ENCODE data around the gene GNA14. TPM values are rescaled to one million over a fixed set of nuclear protein-coding genes. Genes with fewer than 3 reads are reported as not detected.
A peak's percentile ranks its signal among the peaks of the same experiment; 100 is the strongest.
"Not testable (repeated sequence)": the region's sequence is repeated elsewhere in the genome, so short reads cannot be mapped to it uniquely, and the experiment has no call there.

Gene GNA14
- polyA plus RNA-seq (2013, experiment 1 of 2; ENCODE audit: insufficient read length): 0.26 TPM
- polyA plus RNA-seq (2013, experiment 2 of 2; ENCODE audit: insufficient read length): 0.39 TPM

DNA sequence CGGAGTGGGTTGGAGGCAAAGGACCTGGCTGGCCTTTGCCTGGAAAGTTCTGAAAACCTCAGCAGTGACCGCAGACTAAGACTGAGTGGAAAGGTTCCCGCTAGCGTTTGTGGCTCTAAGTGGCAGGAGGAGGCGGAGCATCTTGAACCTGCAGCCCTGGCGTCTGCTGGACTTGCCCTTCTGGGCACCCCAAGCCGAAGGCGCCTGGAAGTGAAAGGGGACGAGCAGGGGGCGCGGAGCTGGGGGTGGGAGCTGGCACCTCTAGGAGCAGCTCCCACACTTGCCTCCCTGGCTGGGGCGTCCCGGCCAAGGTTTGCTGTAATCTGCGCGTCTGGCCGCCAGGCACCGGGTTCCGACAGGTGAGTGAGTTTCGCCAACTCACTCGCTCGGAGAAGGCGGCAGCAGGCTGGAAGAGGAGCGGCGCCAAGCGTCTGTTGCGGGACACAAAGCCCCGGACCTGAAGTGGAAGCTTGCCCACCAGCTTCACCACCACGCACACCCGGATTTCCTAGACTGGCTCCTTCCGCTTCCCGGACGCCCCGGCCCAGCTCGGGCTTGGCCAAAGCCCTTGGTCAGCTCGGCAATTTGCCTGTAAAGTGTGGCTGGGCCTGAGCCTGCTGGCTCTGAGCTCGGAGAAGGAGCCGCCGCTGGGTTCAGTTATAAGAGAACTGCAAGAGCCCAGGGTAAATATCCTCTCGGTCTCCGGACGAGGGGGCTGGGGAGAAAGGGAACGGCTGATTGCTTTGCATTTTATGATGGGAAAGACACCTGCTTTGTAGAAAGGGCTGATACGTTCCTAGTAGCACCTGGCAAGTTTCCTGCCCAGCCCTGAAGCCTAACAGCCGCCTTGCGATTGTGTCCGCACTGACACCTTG is at the start of gene GNA14:
Gene GNA14, minus strand, starts transcription at position 89 of the 875 bp plus-strand sequence. CDS start 529 bp downstream, outside the sequence.
- no peak for DNase-seq

DNA sequence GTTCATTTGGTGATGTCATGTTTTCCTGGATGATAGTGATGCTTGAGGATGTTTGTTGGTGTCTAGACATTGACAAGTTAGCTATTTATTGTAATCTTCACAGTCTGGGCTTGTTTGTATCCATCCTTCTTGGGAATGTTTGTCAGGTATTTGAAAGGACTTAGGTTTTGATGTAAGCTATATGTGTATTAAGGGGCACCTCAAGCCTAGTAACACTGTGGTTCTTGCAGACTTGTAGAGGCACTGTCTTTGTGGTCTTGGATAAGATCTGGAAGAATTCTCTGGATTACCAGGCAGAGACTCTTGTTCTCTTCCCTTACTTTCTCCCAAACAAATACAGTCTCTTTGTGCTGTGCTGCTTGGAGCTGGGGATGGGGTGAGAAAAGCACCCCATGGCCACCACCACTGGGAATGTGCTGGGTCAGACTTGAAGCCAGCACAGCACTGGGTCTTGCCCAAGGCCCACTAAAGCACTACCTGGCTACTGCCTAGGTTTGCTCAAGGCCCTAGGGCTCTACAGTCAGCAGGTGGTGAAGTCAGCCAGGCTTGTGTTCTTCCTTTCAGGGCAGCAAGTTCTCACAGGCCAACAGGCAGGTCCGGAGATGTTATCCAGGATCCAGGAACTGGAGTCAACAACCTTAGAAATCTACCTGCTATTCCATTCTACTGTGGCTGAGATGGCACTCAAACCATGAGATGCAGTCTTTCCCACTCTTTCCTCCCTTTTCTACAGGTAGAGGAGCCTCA is 49.3 kb upstream of the GNA14 start:
- no peak for DNase-seq

DNA sequence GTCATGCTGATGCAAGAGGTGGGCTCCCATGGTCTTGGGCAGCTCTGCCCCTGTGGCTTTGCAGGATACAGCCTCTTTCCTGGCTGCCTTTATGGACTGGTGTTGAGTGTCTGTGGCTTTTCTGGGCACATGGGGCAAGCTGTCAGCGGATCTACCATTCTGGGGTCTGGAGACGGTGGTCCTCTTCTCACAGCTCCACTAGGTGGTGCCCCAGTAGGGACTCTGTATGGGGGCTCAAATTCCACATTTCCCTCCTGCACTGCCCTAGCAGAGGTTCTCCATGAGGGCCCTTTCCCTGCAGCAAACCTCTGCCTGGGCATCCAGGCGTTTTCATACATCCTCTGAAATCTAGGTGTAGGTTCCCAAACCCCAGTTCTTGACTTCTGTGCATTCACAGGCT is 42.6 kb upstream of the GNA14 start:
- not testable (repeated sequence) for DNase-seq

DNA sequence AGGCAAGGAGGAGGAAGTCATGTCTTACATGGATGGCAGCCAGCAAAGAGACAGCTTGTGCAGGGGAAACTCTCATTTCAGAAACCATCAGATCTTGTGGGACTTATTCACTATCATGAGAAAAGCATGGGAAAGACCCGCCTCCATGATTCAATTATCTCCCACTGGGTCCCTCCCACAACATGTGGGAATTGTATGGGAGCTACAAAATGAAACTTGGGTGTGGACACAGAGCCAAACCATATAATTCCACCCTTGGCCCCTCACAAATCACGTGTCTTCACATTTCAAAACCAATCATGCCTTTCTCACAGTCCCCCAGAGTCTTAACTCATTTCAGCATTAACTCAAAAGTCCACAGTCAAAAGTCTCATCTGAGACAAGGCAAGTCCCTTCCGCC is 42.0 kb upstream of the GNA14 start:
- peak; percentile 11 for DNase-seq

DNA sequence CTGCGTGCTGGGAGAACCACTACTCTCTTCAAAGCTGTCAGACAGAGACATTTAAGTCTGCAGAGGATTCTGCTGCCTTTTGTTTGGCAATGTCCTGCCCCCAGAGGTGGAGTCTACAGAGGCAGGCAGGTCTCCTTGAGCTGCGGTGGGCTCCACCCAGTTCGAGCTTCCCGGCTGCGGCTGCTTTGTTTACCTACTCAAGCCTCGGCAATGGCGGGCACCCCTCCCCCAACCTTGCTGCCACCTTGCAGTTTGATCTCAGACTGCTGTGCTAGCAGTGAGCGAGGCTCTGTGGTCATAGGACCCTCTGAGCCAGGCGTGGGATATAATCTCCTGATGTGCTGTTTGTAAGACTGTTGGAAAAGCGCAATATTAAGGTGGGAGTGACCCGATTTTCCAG is 39.6 kb upstream of the GNA14 start:
- not testable (repeated sequence) for DNase-seq

DNA sequence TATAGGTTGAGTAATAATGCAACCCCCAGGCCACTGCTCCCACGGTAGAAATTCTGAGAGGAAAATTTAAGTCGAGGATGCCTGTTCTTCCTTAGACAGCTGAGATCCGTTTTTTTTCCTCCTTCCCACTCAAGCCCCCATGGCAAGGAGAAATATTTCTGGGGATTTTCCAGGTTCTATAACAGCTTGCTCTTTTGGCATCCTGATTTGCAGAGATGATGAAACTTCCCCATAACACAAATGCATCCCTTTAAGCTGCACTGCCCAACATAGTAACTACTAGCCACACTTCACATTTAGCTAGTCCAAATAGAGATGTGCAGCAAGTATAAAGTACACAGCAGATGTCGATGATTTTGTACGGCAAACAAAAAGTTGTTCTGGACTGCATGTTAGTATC is 32.5 kb upstream of the GNA14 start:
- no peak for DNase-seq

DNA sequence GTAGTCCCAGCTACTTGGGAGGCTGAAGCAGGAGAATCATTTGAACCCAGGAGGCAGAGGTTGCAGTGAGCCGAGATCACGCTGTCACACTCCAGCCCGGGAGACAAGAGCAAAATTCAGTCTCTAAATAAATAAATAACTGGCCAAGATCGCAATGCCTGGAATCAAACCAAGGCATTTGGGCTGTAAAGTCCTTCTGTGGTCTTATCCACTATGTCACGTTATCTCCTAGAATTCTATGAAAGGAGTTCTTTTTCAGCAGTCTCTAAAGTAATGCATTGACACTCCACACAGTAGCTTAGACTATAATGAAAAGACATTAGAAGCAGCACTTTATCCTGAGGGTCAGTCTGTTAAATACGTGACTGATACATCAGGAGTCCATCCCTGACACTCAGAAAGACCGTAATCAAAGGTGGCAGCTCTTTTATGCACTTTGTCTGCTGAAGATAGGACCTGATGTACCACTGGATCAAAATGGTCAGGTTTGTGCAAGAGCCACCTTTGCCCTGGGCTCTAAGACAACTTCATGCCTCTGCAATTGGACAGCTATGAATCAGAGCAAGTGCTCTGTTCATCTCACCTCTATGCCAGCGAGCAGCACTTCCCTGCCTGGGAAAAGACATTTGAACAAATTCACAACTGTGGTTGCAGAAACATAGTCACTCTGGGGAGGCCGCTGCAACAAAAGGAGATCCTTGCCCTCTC is 31.7 kb upstream of the GNA14 start:
- DNase-seq: no peak

DNA sequence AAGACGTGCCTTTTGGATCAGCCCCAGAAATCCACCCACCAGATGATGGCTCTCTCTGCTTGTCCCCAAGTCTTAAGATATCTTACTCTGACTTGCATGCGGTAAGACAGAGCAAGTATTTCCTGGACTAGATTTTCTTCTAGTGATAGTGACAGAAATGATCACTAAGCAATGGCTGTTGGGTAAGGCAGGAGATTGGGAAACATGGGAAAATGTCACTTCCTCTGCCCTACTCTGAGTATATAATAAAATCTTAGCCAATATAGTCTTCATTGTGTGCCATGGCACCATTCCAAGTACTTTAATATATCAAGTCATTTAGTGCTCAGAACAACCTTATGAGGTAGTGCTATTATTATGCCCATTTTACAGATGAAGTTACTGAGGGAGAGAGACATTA is 31.0 kb upstream of the GNA14 start:
- DNase-seq: no peak

DNA sequence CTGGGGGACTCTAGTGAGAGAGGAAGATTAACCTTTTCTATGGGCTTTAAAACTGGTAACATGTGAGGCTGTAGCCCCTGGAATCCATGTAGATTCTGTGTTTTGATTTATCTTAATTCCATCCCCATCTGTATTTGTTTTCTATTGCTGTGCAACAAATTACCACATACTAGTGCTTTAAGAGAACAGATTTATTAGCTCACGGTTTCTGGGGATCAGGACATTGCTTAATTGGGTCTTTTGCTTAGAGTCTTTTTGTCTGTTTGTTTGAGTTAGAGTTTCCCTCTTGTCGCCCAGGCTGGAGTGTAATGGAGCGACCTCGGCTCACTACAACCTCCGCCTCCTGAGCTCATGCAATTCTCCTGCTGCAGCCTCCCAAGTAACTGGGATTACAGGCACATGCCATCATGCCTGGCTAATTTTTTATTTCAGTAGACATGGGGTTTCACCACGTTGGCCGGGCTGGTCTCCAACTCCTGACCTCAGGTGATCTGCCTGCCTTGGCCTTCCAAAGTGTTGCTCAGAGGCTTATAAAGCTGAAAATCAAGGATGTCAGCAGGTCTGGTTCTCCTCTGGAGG is 29.9 kb upstream of the GNA14 start:
- DNase-seq: no peak

DNA sequence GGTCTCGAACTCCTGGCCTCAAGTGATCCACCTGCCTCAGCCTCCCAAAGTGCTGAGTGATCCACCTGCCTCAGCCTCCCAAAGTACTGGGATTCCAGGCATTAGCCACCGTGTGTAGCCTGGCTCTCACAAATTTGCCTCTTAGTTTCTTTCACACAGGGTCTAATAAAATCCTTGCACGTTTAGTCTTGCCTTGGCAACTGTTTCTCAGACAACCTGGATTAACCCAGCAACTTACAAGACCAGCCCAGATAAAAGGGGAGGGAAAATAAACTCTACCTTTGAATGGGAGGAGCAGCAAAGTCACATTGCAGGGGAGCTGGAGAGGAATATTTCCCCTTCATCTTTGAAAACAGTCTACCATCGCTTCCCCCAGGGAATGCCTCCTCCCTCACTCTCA is 29.3 kb upstream of the GNA14 start:
- DNase-seq: no peak

DNA sequence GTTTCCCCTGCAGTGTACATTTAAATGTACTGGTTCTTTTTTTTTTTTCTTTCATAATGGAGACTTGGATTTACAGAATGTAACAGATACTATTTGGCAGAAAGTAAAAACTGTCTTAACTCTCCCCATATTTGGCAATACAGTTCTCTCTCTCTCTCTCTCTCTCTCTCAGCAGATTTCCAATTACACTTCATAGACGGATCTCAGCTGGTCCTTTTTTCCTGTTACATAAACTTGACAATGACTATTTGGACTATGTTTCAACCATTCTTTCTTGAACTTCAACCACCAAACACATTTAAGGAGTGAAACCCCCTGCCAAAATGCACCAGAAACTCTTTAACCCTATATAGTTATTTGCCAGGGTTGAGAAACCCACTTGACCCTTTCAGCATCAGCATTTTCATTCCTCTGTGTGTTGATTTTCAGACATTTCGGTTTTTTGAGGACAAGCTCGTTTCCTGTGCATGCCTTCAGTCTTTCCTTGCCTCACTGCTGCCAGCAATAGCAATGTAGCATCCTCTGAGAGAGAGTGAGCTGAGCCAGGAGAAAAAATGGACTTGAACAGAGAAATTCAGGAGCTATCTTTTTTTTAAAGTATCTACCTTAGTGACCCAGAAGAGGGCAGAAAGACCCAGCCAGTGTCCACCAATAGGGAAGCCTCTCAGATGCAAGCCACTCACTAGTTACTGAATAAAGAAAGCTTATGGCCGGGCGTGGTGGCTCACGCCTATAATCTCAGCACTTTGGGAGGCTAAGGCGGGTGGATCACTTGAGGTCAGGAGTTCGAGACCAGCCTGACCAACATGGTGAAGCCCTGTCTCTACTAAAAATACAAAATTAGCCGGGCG is 26.0 kb upstream of the GNA14 start:
- peak; percentile 13 for DNase-seq

DNA sequence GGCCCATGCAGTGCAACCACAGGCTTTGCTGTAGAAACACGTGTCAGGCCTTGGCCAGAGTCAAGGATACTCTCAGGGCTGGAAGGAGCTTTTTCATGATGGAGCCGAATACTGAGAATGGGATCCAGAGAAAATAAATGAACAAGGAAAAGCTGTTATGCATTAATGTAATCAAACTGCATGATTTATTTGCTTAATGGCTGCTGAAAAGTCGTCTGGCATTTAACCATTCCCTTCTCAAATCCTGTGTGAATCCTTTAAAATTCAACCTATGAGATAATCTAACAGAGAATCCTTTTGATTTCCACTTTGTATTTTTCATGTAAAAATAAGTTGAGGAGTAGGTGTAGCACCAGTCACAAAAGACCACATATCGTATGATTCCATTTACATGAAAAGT is 24.1 kb upstream of the GNA14 start:
- no peak for DNase-seq

DNA sequence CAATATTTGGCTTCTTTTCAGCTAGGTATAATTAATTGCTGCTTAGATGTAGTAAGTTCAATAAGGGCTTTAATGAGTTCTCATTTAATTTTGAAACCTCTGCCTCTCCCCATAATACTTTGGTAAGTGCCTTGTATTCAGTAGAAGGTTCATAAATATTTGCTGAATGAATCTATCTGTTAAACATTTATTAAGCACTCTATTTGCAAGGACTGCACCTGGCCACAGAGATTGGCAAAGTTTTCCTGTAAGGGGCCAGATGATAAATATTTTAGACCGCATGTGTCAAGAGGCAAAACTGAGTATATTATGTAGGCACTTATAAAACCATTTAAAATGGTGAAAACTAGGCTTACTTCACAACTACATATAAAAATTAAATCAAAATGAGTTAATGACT is 19.0 kb upstream of the GNA14 start:
- DNase-seq: no peak

DNA sequence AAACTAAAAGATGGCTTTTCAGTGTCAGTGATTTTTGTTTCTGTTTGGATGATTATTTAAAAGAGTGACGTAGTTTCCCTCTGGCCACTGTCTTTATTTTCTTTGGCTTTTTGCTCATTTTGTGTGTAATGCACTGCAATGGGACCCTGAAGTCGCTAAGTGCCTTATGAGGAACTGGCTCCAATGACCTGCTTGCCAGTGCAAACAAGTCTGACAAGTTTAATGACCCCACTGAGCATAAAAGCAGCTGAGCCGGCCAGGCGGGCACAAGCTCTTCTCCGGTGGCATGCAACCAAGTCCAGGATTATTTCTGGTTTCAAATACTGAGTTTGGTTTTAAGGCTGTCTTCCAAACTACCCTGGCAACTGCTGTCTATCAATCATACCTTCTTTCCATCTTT is 15.6 kb upstream of the GNA14 start:
- no peak for DNase-seq

DNA sequence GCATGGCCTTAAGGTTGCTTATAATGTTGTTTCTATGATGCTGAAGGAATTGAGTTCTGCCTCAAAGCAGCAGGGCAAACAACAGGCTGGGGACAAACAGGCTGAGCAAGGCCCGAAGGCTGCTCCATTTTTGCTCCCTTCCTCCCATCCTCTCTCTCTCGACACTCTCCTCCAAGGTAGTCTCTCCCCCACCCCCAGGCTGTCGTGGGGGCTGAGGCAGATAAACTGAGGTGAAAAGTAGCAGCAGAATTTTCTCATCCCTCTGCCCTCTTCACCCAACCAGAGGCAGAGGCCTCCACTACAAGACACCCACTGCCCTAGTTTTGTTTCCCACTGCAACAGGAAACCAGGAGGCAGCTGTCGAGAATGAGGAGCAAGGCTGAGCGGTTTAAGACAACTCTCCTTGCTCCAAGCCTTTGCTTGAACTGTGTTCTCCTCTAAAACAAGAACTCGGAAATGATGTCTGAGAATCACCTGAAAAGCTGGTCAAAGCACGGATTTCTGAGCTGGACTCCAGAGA is 13.5 kb upstream of the GNA14 start:
- no peak for DNase-seq

DNA sequence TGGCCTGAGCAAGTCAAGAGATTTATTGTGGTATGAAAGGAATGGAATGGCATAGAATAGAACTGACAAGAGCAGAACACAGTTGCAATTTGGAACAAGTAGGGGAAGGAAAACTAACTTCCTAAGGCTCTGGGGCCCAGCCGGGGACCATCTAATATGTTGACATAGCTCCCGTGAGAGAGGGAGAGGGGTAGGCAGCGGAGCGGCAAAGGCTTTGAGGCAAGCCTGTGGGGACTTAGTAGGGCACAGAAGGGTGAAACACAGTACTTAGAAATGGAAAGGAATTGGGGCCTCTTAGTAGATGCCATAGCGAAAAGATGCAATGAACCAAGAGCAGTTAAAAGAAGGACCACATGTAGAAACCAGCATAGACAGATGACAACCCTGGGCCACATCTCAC is 11.8 kb upstream of the GNA14 start:
- DNase-seq: no peak

DNA sequence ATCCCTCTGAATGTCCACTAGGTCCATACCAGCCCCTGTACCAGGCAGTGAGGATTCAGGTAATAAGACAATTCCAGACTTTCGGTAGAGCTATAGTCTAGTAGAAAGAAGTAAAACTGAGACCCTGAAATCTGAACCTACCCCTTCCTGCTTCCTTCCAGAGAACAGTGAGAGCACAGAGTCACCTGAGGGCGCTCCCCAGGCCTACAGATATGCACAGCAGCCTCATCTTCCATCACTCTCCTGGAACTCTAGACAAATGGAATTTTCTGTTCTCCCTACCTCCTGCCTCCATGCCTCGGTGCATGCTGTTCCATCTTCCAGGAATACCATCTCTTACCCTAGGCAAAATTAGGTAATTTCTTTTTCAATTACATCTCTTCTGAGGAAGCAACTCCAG is 3.1 kb upstream of the GNA14 start:
- DNase-seq: no peak

DNA sequence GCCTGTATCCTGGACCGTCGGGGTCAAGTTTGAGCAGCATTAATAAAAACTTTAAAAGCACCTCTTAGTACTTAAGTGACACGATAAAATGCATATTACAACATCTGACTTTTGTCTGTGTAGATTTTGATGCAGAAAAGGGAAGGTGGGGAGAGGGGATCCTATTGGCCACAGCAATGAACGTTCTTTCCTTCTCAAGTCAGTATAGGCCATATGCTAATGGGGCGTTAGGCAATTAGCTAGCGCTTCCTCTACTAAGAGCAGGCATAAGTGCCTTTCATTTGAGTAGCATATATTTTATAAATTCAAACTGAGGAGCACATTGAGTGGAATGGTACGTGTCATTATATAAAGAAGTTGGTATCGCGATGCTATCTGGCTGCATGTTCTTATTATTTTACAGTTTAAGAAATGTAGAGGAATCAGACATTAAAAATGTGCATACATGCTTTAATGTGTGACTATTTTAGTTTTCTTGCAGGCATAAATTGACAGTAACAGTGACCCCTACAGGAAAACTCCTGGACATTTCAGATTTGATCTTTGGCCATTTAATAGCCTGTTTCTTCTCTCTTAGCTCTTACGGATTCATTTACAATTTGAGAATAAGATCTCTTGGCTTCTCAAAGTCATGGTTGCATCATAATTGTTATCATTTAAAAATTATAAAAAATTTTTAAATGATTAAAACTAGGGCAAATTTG is 1.1 kb upstream of the GNA14 start:
- DNase-seq: peak; percentile 32

DNA sequence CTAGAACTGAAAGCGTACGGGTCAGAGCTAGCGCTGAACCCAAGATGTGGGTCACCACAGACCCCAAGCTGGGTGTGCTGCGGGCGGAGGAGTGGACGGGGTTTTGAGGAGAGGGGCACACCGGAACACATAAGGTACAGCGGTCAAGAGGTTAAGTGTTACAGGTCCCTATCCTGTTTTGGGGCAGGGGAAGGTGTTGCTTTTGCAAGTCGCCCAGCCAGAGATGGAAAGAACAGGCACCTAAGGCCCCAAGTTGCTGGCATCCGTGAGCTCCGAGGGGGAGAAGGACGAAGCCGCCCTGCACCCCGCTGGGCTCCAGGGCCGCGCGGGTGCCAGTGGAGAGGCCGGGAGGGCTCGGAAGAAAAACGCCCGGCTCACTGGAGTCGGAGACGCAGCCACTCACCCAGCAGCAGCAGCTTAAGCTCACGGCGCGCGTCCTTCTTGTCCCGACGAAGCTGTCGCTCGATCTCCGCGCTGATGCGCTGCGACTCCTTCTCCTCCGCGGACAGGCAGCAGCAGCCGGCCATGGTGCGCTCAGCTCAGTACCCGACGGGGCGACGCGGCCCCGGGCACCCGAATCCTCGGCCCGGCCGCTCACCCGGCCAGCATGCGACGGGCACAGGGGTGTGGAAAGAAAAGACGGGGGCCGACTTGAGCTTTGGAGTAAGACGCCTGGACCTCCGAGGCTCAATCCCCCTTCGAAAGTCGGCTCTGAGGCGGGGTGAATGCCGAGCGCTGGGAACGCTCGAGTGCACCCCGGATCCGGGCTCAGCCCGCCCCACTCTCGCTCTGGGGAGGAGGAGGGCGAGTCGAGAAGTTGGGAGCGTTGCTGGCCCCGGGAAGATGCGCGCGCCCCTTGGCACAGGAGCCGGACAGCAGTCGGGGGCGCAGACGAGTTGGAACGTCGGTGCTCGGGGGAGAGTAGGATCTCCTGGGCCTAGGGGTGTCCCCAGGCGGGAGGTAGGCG is 572 bp downstream of the GNA14 start:
- DNase-seq: peak; percentile 12

DNA sequence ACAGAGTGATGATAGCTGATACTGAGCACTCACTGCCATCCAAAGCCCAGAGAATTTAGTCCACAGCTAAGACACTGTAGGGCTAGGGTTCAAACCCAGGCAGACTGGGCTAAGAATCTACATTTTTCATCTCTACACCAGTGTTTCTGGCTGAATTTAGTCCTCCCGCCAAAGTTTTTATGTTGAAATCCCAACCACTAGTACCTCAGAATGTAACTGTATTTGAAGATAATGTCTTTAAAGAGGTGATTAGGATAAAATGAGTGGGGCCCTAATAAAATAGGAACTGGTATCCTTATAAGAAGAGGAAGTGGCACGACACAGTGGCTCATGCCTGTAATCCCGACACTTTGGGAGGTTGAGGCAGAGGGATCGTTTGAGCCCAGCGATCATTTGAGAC is 4.3 kb downstream of the GNA14 start:
- DNase-seq: no peak
